ENCODE results near the gene MRPL53. TPM values are rescaled to one million over a fixed set of nuclear protein-coding genes. Genes with fewer than 3 reads are reported as not detected.
A peak's percentile ranks its signal among the peaks of the same experiment; 100 is the strongest.

Gene MRPL53
- total RNA-seq, 1 experiment from 2014 or later: 102 TPM

- H3K27me3 Mint-ChIP-seq (ENCODE audit: insufficient read depth, unreplicated experiment): peaks cover 8% of the 10 kb centered on the region
- peak overlapping the region; percentile 72 for H3K4me3 Mint-ChIP-seq (ENCODE audit: unreplicated experiment)
- ChIA-PET CTCF (interaction anchor here (0.9 to 1.0 kb wide), 2 partner anchors 13 to 34 kb away, joined by 3 read pairs; partner anchors contain the start of genes CCDC142 and TTC31), POLR2A (interaction anchor here (0.8 to 1.1 kb wide), 2 partner anchors 14 to 22 kb away, joined by 3 to 5 read pairs; partner anchors contain the start of gene HTRA2)
- Histone ChIP-seq H3K4me3 (ENCODE audit: low read depth, low read length) (peak overlapping the region; percentile 60), H3K36me3 (ENCODE audit: control insufficient read depth, insufficient read depth, low read length) (no peaks in the 10 kb centered on the region), H3K27me3 (replicated peaks; ENCODE audit: control insufficient read depth, insufficient read depth, low read length) (no peaks in the 10 kb centered on the region), H3K9me3 (no peaks in the 10 kb centered on the region), H3K4me1 (no peaks in the 10 kb centered on the region)
- H3K4me1 Mint-ChIP-seq (ENCODE audit: low read depth, unreplicated experiment): no peaks in the 10 kb centered on the region
- H3K9me3 Mint-ChIP-seq (ENCODE audit: unreplicated experiment): no peaks in the 10 kb centered on the region
- intact Hi-C loops (cut with micrococcal nuclease; ENCODE audit: unreplicated experiment): loop anchor here (1.0 kb wide), 1 partner anchor 13 kb away; the partner anchor contains the start of genes AUP1 and HTRA2
- no peaks in the 10 kb centered on the region for H3K36me3 Mint-ChIP-seq (ENCODE audit: insufficient read depth, unreplicated experiment)
- no TSS peak for BruUV-seq (replicated peaks)
- peak overlapping the region; percentile 2 for H3K27ac Mint-ChIP-seq (ENCODE audit: unreplicated experiment)
- peak; percentile 81 to 87 for DNase-seq
- TF ChIP-seq, protein P1, sequence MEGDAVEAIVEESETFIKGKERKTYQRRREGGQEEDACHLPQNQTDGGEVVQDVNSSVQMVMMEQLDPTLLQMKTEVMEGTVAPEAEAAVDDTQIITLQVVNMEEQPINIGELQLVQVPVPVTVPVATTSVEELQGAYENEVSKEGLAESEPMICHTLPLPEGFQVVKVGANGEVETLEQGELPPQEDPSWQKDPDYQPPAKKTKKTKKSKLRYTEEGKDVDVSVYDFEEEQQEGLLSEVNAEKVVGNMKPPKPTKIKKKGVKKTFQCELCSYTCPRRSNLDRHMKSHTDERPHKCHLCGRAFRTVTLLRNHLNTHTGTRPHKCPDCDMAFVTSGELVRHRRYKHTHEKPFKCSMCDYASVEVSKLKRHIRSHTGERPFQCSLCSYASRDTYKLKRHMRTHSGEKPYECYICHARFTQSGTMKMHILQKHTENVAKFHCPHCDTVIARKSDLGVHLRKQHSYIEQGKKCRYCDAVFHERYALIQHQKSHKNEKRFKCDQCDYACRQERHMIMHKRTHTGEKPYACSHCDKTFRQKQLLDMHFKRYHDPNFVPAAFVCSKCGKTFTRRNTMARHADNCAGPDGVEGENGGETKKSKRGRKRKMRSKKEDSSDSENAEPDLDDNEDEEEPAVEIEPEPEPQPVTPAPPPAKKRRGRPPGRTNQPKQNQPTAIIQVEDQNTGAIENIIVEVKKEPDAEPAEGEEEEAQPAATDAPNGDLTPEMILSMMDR (IDR thresholded peaks at IDR 0.05; ENCODE audit: insufficient read depth in 1 of 2, low read depth in 1 of 2, low read length in 1 of 2, severe bottlenecking in 1 of 2, unreplicated experiment in 1 of 2): no peak
These were observed 43.6 kb upstream of the MRPL53 start for GRCh38 chr2:74515981-74516633.

GRCh38 chr2:74515271-74515980 is 42.9 kb upstream of the MRPL53 start:
- no TSS peak for BruUV-seq (replicated peaks)
- TF ChIP-seq, protein P1 (IDR thresholded peaks at IDR 0.05; ENCODE audit: insufficient read depth in 1 of 2, low read depth in 1 of 2, low read length in 1 of 2, severe bottlenecking in 1 of 2, unreplicated experiment in 1 of 2): no peak
- Mint-ChIP-seq H3K27ac (ENCODE audit: unreplicated experiment) (peak overlapping the region; percentile 34), H3K27me3 (ENCODE audit: insufficient read depth, unreplicated experiment) (peaks cover 8% of the 10 kb centered on the region), H3K9me3 (ENCODE audit: unreplicated experiment) (no peaks in the 10 kb centered on the region), H3K4me1 (ENCODE audit: low read depth, unreplicated experiment) (no peaks in the 10 kb centered on the region), H3K36me3 (ENCODE audit: insufficient read depth, unreplicated experiment) (peaks cover 4% of the 10 kb centered on the region), H3K4me3 (ENCODE audit: unreplicated experiment) (peak overlapping the region; percentile 72)
- POLR2A ChIA-PET: interaction anchor here (1.1 kb wide), 1 partner anchor 15 kb away, joined by 5 read pairs; the partner anchor contains the start of gene HTRA2
- CTCF ChIA-PET: interaction anchor here (1.0 kb wide), 1 partner anchor 33 kb away, joined by 3 read pairs; the partner anchor contains the start of genes CCDC142 and TTC31
- peak in 1 of 2 experiments; percentile 50 for DNase-seq
- no peaks in the 10 kb centered on the region for H3K9me3 ChIP-seq
- no peaks in the 10 kb centered on the region for H3K27me3 ChIP-seq (replicated peaks; ENCODE audit: control insufficient read depth, insufficient read depth, low read length)
- H3K4me1 ChIP-seq: no peaks in the 10 kb centered on the region
- intact Hi-C loops (cut with micrococcal nuclease; ENCODE audit: unreplicated experiment): no loop called here
- H3K4me3 ChIP-seq (ENCODE audit: low read depth, low read length): peak overlapping the region; percentile 60
- no peaks in the 10 kb centered on the region for H3K36me3 ChIP-seq (ENCODE audit: control insufficient read depth, insufficient read depth, low read length)

All from Caco-2 (cell line).